Measurements from ENCODE around the gene RTL1. TPM values are rescaled to one million over a fixed set of nuclear protein-coding genes. Genes with fewer than 3 reads are reported as not detected.

Gene RTL1
- total RNA-seq, 1 experiment from 2014 or later: not detected

- Histone ChIP-seq H3T11ph (ENCODE audit: low read length) (no peak overlapping the region), H4K5ac (ENCODE audit: insufficient read length, low read depth, low read length) (no peak overlapping the region), H2BK15ac (ENCODE audit: low read depth, low read length) (no peak overlapping the region), H4K91ac (ENCODE audit: insufficient read length, low read depth, low read length) (no peak overlapping the region), H2AK5ac (ENCODE audit: insufficient read length, low read length) (no peak overlapping the region), H3K23me2 (ENCODE audit: insufficient read length, low read depth, low read length, poor library complexity, severe bottlenecking) (no peaks in the 10 kb centered on the region), H3K4ac (ENCODE audit: low read depth, low read length) (no peak overlapping the region), H3K4me1 (ENCODE audit: insufficient read depth, low read length) (peaks cover 6% of the 10 kb centered on the region; the same call in 1 of the 2 replicates), H3K18ac (ENCODE audit: insufficient read length, low read depth, low read length) (no peak overlapping the region), H2AFZ (ENCODE audit: low read length) (no peak overlapping the region), H3K9ac (ENCODE audit: extremely low read depth, insufficient read length, low read length) (no peak overlapping the region), H3K79me1 (ENCODE audit: insufficient read depth, low read depth, low read length, poor library complexity, severe bottlenecking) (no peaks in the 10 kb centered on the region), H4K8ac (replicated peaks; ENCODE audit: insufficient read length, low read depth, low read length) (no peak overlapping the region), H2BK120ac (ENCODE audit: low read depth, low read length, poor library complexity, severe bottlenecking) (no peak overlapping the region), H3K14ac (ENCODE audit: insufficient read depth, low read length) (no peak overlapping the region), H3K27ac (ENCODE audit: insufficient read length, low read depth, low read length) (no peak overlapping the region), H2BK5ac (ENCODE audit: insufficient read length, low read length) (no peak overlapping the region), H3K56ac (ENCODE audit: insufficient read length, low read depth, low read length) (no peak overlapping the region), H2BK20ac (ENCODE audit: low read depth, low read length, poor library complexity, severe bottlenecking) (no peak overlapping the region), H2BK12ac (ENCODE audit: insufficient read length, low read depth, low read length) (no peak overlapping the region), H4K20me1 (ENCODE audit: control insufficient read depth, insufficient read depth, insufficient read length) (no peaks in the 10 kb centered on the region), H3K27me3 (ENCODE audit: insufficient read depth, low read length) (no peaks in the 10 kb centered on the region), H3K79me2 (ENCODE audit: insufficient read depth, low read length) (no peaks in the 10 kb centered on the region), H3K23ac (ENCODE audit: insufficient read length, low read depth, low read length) (no peak overlapping the region), H3K9me3 (ENCODE audit: control insufficient read depth, low read depth, low read length) (no peaks in the 10 kb centered on the region), H3K4me2 (ENCODE audit: insufficient read depth, insufficient read length, low read length) (no peak overlapping the region)
- DNase-seq: no peak
- TF ChIP-seq, protein P1, sequence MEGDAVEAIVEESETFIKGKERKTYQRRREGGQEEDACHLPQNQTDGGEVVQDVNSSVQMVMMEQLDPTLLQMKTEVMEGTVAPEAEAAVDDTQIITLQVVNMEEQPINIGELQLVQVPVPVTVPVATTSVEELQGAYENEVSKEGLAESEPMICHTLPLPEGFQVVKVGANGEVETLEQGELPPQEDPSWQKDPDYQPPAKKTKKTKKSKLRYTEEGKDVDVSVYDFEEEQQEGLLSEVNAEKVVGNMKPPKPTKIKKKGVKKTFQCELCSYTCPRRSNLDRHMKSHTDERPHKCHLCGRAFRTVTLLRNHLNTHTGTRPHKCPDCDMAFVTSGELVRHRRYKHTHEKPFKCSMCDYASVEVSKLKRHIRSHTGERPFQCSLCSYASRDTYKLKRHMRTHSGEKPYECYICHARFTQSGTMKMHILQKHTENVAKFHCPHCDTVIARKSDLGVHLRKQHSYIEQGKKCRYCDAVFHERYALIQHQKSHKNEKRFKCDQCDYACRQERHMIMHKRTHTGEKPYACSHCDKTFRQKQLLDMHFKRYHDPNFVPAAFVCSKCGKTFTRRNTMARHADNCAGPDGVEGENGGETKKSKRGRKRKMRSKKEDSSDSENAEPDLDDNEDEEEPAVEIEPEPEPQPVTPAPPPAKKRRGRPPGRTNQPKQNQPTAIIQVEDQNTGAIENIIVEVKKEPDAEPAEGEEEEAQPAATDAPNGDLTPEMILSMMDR (conservative IDR thresholded peaks at IDR 0.05): no peak
- Mint-ChIP-seq H3K9me3 (no peaks in the 10 kb centered on the region), H3K4me1 (peaks cover 46 to 69% of the 10 kb centered on the region in 2 experiments), H3K4me3 (peak overlapping the region in 1 of 2 experiments; percentile 35; a peak in 1 of 5 replicates), H3K27ac (peak overlapping the region in 2 of 3 experiments; percentile 73 to 99; a peak in 4 of 7 replicates), H3K36me3 (ENCODE audit: insufficient read depth in 1 of 3, low read depth in 3 of 3) (no peaks in the 10 kb centered on the region), H3K27me3 (ENCODE audit: low read depth) (peaks cover 7% of the 10 kb centered on the region)
- WGBS (ENCODE audit: extremely low coverage, insufficient read length, low lambda C conversion rate): no CpG with 5 or more reads among the region's 14 CpGs
Measured at GRCh38 chr14:100838493-100839314, 64.8 kb downstream of the RTL1 start.

All from H9 (cell line).